HG02943 (cell line): ENCODE results near the gene SUCNR1.
"Not testable (repeated sequence)": the region's sequence is repeated elsewhere in the genome, so short reads cannot be mapped to it uniquely, and the experiment has no call there.

ENCODE experiments used
- ATAC-seq: cut with Tn5 transposase; IDR thresholded peaks from one replicate; pipeline ENCODE4 v1.9.1; 2021; ENCODE audit warnings: mild to moderate bottlenecking, low read depth, moderate library complexity; ENCODE audit not compliant: unreplicated experiment

Gene SUCNR1

DNA sequence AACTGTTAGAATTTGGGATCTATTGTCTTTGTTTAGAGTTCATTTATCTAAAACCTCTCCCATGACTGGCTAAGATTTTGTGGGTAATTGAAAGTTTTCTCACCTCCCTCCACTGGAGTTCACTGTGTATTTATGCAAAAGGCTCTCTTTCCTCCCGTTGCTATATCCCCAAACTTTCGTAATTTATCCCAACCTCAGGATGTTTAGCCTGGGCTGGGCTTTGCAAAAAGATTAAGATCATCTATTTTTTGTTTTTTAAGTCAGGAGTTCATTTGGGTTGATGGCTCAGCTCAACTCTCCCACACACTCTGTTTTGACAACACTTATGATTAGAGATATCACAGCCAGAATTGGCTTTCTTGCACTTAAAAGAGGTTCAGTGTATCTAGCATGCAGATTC, 27.0 kb downstream of the SUCNR1 start:
- ATAC-seq = no peak

DNA sequence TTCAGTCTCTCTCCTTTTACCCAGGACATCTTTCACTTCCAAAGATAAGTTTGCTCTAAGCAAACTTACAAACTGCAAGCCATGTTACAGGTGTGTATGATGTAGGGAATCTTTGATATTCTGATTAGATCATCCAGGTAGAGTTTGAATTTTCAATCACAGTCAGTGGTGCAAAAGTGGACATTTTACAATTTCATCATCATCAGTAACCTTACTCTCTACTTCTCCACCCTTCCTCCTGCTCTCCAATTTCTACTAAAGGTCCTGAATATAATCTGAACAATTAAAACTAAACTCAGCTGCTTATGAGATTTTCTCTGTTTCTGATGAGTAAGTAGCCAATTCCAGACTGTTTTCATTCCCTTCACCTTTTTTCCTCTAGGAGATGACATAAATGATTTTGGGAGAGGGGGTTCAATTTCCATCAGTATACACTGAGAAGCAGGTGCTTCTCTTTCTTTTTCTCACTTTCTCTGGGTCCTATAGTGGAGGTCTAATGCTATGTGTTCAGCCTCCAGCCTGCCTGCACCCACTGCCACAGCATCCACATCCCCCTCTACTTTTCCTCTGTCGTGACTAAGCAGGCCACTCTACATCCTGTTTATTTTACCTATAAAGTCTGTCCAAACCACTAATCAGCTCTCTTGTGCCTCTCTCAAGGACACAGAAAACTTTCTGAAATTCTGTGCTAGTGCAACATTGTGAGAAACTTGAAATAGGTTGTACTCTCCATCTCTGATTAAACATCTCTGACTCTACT, 27.6 kb downstream of the SUCNR1 start:
- ATAC-seq = no peak

GRCh38 chr3:151901644-151902285, 28.3 kb downstream of the SUCNR1 start:
- no peak for ATAC-seq

DNA sequence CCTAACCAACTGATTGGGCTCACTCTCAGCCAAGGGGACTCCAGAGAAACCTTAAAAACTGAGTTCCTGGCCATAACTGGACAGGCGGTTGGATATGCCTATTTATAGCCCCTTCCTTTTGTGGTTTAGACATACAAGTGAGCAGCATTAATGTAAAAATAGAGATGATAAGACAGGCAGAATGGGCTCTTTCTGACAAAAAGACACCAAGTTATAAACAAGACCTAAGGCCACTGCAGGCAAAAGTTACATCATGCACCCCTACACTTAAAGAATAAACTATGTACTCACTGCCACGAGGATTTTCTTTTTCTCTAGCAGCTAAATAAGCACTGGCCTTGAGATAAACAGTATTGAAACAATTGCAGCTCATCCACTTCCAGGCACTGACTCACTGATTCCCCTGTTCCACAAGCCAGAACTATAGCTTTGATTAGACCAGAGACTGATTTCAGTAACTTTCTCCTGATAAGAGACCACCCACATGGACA, 30.1 kb downstream of the SUCNR1 start:
- ATAC-seq = no peak

GRCh38 chr3:151905647-151906046, 32.2 kb downstream of the SUCNR1 start:
- no peak for ATAC-seq

DNA sequence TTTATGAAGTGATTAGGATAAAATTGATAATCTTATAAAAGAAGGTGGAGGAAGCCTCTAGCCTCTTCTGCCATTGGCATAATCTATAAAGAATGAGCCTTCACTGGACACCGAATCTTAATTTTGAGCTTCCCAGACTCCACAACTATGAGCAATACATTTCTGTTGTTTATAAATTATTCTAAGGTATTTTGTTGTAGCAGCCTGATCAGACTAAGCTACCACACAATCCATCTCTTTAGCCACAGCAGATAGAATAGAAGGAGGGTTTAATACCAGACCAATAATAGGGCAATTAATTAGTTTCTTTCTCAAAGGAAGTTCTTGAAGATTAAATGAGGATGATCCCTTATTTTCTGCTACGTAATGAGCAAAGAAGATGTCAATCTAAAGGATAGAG, 33.3 kb downstream of the SUCNR1 start:
- ATAC-seq = no peak

- no peak for ATAC-seq
These were observed 35.0 kb downstream of the SUCNR1 start for GRCh38 chr3:151908399-151908798.

- no peak for ATAC-seq
These were observed 36.4 kb downstream of the SUCNR1 start for GRCh38 chr3:151909681-151910405.

- ATAC-seq = no peak
These were observed 38.0 kb downstream of the SUCNR1 start for GRCh38 chr3:151911462-151911861.

DNA sequence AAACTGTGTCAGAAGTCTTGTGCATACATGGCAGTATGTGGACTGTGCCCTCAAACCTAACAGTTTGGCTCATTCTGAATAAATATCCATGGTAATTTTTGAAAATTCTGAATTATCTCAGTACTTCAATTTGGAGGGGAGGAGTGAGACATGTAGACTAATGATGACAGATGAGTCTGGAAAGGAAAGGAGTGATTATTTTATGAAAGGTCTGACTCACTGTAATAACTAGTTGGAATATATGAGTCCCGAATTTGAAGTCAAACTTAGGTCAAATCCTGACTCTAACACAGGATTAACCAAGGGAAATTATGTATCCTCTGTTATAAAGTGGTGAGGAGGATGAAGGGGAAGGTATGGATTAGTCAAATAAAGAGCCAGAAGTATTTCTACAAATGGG, 38.6 kb downstream of the SUCNR1 start:
- no peak for ATAC-seq

- no peak for ATAC-seq
These were observed 43.3 kb downstream of the SUCNR1 start for GRCh38 chr3:151916781-151917180.

DNA sequence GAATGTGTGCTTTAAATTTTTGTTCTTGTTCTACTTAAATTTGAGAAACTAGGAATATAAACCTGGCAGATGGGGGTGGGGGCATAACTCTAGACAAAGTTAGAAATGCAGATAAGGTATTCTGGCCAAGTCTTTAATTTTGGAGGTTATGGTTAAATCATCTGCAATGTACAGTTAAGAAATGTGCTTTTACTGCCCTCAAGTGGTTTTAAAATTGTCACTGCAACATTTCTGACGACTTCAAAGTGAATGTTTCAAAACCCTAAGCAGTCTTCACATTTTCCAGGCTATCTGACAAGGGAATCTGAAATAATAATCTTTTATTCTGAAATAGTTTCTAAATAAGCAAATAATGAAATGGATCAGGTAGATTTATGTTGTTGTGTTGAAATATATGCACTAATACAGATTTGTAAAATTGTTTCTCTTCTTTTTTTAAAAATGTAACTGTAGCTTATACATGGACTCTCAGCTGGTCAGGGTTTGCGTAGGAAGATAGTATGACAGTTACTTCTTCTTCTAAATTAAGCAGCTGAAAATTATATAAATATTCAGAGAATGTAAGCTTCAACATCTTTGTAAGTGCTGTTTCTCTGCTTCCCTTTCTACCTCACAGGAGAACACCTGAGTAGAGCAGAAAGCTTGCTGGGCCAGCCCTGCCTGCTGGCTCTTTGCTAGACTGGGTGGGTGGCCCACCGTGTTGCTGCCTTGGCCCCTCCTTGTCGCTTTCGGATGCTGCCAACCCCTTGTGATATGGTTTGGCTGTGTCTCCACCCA, 45.0 kb downstream of the SUCNR1 start:
- ATAC-seq = no peak

DNA sequence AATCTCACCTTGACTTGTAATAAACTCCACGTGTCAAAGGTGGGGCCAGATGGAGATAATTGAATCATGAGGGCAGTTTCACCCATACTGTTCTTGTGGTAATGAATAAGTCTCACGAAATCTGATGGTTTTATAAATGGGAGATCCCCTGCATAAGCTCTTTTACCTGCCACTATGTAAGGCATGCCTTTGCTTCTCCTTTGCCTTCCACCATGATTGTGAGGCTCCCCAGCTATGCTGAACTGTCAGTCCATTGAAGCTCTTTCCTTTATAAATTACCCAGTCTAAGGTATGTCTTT, 45.5 kb downstream of the SUCNR1 start:
- no peak for ATAC-seq

GRCh38 chr3:151919446-151919845, 46.0 kb downstream of the SUCNR1 start:
- no peak for ATAC-seq

GRCh38 chr3:151923901-151924300, 50.5 kb downstream of the SUCNR1 start:
- ATAC-seq = no peak

DNA sequence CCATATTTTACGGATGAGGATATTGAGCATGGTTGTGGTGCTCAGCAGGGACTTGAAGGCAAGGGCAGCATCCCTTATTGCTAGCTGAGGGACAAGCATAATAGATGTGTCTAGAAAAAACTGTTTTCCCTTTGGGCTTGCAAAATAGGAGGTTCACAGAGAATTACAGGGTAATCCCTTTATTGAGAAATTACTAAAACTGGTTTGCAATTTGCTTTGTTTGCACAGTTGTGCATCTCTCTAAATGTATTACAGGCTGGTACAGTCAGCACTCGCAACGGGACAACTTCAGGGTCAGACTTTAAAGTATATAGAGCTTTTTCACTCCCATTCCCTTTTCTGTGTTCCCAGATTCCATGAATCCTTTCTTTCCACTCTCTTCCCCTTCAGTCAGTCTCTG, 51.3 kb downstream of the SUCNR1 start:
- ATAC-seq = no peak

- no peak for ATAC-seq
These were observed 52.0 kb downstream of the SUCNR1 start for GRCh38 chr3:151925419-151925818.

DNA sequence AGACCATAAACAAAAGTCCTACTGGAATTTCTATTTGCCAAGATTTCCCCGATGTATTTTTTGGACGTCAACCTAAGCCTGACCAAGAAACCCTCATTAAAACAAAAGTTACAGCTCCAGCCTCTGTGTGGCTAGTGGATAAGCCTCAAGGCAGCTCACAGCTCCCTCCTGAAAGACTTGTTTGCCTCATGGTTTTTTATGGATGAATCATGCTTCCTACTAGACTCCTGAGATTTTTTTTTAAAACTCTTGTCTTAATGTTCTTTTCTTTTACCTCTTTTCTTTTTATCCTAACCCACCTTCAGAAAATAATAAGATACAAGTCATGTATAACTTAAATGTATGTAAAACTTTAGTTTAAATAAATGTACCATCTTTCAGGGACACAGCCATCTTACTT, 52.4 kb downstream of the SUCNR1 start:
- ATAC-seq = no peak

- no peak for ATAC-seq
These were observed 53.5 kb downstream of the SUCNR1 start for GRCh38 chr3:151926956-151927355.

DNA sequence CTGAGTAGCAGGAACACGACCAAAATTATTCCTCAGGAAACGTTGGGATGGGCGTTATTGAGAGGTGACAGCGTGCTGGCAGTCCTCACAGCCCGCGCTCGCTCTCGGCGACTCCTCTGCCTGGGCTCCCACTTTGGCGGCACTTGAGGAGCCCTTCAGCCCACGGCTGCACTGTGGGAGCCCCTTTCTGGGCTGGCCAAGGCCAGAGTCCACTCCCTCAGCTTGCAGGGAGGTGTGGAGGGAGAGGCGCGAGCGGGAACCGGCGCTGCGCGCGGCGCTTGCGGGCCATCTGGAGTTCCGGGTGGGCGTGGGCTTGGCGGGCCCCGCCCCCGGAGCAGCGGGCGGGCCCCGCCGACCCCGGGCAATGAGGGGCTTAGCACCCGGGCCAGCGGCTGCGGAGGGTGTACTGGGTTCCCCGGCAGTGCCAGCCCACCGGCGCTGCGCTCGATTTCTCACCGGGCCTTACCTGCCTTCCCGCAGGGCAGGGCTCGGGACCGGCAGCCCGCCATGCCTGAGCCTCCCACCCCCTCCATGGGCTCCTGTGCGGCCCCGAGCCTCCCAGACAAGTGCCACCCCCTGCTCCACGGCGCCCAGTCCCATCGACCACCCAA, 54.6 kb downstream of the SUCNR1 start:
- ATAC-seq = not testable (repeated sequence)
